B cell (primary cell): ENCODE measurements around the gene ACADS.

Experiments used
- EZH2 ChIP-seq: IDR thresholded peaks from 2 replicates; pipeline ENCODE4 v1.6.1; 2012; ENCODE audit warnings: borderline replicate concordance, low read depth, mild to moderate bottlenecking, moderate library complexity, low read length; ENCODE audit not compliant: insufficient read depth, poor library complexity, severe bottlenecking
- TF ChIP-seq, protein P1 (sequence below): fragments of 200-600 bp; IDR thresholded peaks from one replicate; pipeline ENCODE4 v1.8.0; 2022; ENCODE audit warnings: antibody characterized with exemption, mild to moderate bottlenecking

DNA sequence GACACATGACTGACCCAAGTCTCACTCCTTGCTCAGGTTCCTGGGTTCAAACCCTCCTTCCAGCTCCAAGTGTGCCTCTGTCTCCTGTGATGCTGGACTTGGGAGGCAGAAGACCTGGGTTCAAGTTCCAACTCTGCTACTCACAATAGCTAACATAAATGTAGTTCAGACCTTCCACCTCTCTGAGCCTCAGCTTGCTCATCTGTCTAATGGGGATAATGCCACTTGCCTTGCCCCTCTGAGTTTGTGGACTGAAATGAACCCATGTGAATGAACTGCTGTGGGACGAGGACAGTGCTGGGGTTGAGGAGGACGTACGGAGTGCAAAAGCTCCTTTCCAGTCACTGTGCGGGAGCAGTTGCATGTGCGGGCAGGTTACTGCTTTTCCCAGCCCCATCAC is 40.9 kb downstream of the ACADS start:
- TF ChIP-seq, protein P1, sequence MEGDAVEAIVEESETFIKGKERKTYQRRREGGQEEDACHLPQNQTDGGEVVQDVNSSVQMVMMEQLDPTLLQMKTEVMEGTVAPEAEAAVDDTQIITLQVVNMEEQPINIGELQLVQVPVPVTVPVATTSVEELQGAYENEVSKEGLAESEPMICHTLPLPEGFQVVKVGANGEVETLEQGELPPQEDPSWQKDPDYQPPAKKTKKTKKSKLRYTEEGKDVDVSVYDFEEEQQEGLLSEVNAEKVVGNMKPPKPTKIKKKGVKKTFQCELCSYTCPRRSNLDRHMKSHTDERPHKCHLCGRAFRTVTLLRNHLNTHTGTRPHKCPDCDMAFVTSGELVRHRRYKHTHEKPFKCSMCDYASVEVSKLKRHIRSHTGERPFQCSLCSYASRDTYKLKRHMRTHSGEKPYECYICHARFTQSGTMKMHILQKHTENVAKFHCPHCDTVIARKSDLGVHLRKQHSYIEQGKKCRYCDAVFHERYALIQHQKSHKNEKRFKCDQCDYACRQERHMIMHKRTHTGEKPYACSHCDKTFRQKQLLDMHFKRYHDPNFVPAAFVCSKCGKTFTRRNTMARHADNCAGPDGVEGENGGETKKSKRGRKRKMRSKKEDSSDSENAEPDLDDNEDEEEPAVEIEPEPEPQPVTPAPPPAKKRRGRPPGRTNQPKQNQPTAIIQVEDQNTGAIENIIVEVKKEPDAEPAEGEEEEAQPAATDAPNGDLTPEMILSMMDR, result no peak
- TF ChIP-seq EZH2, result no peak
